ENCODE data around the gene TMCO5A. TPM values are rescaled to one million over a fixed set of nuclear protein-coding genes. Genes with fewer than 3 reads are reported as not detected.

Gene TMCO5A
- total RNA-seq, 2 donors from 2014 or later: not detected

- ATAC-seq (no peak), DNase-seq (no peak)
- no peak overlapping the region for H3K27ac Mint-ChIP-seq
- H3K36me3 Mint-ChIP-seq (ENCODE audit: low read depth): no peaks in the 10 kb centered on the region
- no peaks in the 10 kb centered on the region for H3K4me1 Mint-ChIP-seq
- no peak overlapping the region for H3K4me3 Mint-ChIP-seq
- peaks cover 26% of the 10 kb centered on the region for H3K27me3 Mint-ChIP-seq
- no peaks in the 10 kb centered on the region for H3K9me3 ChIP-seq (ENCODE audit: control insufficient read depth, low read length, poor library complexity, severe bottlenecking)
Measured at GRCh38 chr15:37981775-37982174, 47.3 kb downstream of the TMCO5A start.

GRCh38 chr15:37984368-37984767 is 49.9 kb downstream of the TMCO5A start:
- no peak for DNase-seq
- no peak for ATAC-seq
- Mint-ChIP-seq H3K36me3 (ENCODE audit: low read depth) (no peaks in the 10 kb centered on the region), H3K4me3 (no peak overlapping the region), H3K27me3 (peaks cover 26% of the 10 kb centered on the region), H3K27ac (no peak overlapping the region), H3K4me1 (no peaks in the 10 kb centered on the region)
- no peaks in the 10 kb centered on the region for H3K9me3 ChIP-seq (ENCODE audit: control insufficient read depth, low read length, poor library complexity, severe bottlenecking)

- no peaks in the 10 kb centered on the region for H3K36me3 Mint-ChIP-seq (ENCODE audit: low read depth)
- no peak overlapping the region for H3K4me3 Mint-ChIP-seq
- no peaks in the 10 kb centered on the region for H3K9me3 ChIP-seq (ENCODE audit: control insufficient read depth, low read length, poor library complexity, severe bottlenecking)
- ATAC-seq: no peak
- no peak overlapping the region for H3K27ac Mint-ChIP-seq
- H3K4me1 Mint-ChIP-seq: no peaks in the 10 kb centered on the region
- DNase-seq: no peak
- H3K27me3 Mint-ChIP-seq: peaks cover 28% of the 10 kb centered on the region
Measured at GRCh38 chr15:37995461-37996347, 61.3 kb downstream of the TMCO5A start.
